Body of pancreas (tissue), 4 donors: ENCODE measurements around the gene ATOH8.

ENCODE experiments used
- POLR2A ChIP-seq, 3 donors: fragments of 450-650 bp; IDR thresholded peaks; one replicate each; pipeline ENCODE4 v1.6.1; 2016; ENCODE audit warnings: antibody characterized with exemption in 3 of 3, mild to moderate bottlenecking in 2 of 3
- TF ChIP-seq, protein P1 (sequence below), 7 experiments: fragments of 450-650 bp in 4 of 7; fragments of 200-600 bp in 3 of 7; sonication (generic) in 3 of 7; IDR thresholded peaks; one replicate each; pipeline ENCODE4 v1.5.1; 2016 to 2019; ENCODE audit warnings: antibody characterized with exemption in 7 of 7

DNA sequence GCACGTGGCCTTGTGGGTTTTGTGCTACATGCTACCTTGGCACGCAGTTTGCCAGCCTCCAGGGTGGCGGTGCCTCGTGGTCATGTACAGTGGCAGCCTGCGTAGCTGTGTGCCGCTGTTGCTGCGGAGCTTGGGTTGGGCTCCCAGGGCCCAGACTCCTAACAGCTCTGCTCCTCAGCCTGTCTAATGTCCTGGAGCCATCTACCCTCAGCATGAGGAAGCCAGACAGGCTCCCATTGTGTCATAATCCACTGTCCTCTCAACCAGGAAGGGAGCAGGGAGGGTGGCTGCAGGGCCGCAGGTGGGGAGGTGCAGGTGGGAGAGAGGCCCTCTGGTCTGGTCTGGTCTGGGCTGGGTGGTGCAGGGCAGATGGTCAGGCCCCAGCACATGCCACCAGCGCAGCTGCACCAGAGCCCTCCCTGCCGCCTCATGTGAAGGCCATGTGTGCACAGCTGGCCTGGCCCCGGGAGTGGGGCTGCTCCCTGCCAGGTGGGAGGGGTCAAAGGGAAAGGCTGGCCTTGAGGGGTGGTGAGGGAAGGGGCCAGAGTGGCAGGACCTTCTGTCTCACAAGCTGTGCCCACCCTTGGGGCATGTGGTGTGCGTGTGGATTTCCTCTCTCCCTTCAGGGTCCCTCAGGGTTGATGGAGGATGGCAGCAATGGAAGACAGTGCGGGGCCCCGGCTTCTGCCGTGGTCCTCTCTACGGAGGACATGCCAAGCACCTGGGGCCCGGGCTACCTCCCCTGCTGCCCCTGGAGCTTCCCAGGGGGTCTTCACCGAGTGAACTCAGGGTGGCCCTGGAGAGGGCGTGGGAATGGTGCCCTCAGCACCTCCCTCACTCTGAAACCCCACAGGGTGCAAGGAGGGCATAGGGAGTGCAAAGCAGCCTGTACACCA is 4.8 kb downstream of the ATOH8 start:
- TF ChIP-seq POLR2A (IDR thresholded peaks at IDR 0.05), result no peak
- TF ChIP-seq, protein P1, sequence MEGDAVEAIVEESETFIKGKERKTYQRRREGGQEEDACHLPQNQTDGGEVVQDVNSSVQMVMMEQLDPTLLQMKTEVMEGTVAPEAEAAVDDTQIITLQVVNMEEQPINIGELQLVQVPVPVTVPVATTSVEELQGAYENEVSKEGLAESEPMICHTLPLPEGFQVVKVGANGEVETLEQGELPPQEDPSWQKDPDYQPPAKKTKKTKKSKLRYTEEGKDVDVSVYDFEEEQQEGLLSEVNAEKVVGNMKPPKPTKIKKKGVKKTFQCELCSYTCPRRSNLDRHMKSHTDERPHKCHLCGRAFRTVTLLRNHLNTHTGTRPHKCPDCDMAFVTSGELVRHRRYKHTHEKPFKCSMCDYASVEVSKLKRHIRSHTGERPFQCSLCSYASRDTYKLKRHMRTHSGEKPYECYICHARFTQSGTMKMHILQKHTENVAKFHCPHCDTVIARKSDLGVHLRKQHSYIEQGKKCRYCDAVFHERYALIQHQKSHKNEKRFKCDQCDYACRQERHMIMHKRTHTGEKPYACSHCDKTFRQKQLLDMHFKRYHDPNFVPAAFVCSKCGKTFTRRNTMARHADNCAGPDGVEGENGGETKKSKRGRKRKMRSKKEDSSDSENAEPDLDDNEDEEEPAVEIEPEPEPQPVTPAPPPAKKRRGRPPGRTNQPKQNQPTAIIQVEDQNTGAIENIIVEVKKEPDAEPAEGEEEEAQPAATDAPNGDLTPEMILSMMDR (IDR thresholded peaks at IDR 0.05), result no peak
